Tibial nerve (tissue), 4 donors: Measurements from ENCODE around the gene PI4K2B.

Experiments
- EP300 ChIP-seq, 2 donors: sonication (generic); formaldehyde crosslinking; IDR thresholded peaks; one replicate each; pipeline ENCODE4 v1.6.1; 2017; ENCODE audit warnings: antibody characterized with exemption in 2 of 2, mild to moderate bottlenecking in 1 of 2
- POLR2A ChIP-seq, 2 donors: fragments of 450-650 bp; IDR thresholded peaks; one replicate each; pipeline ENCODE4 v1.6.1; 2017; ENCODE audit warnings: antibody characterized with exemption in 2 of 2, mild to moderate bottlenecking in 2 of 2, moderate library complexity in 2 of 2
- TF ChIP-seq, protein P1 (sequence below), 5 experiments: fragments of 200-600 bp in 3 of 5; fragments of 450-650 bp in 2 of 5; sonication (generic) in 3 of 5; IDR thresholded peaks; one replicate each; pipeline ENCODE4 v1.5.1; 2016 to 2019; ENCODE audit warnings: antibody characterized with exemption in 5 of 5, mild to moderate bottlenecking in 3 of 5, moderate library complexity in 2 of 5

DNA sequence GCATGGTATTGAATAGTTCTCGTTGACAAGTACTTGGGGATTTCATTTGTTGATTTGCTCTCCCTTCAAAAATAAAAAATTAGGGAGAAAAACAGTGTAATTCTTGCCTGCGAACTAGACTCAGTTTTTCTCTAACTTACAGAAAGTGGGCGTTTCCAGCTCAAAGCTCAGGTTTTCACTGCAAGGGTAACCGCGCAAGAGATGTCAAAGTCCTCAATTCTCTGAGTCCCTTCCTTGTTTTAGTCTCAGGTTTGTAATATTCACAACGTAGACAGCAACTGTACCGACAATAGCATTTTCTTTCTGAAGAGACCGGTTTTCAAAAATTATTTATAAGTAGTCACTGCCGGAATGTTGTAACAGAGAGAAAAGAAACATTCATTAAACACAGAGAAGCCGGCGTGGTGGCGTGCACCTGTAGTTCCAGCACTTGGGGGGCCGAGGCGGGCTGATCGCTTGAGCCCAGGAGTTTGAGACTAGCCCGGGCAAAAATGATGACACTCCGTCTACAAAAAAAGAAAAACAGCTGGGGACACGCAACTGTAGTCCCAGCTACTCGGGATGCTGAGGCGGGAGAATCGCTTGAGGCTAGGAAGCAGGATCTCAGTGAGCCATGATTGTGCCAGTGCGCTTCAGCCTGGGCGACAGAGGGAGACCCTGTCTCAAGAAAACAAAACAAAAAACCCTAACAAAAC, 79.5 kb downstream of the PI4K2B start:
- TF ChIP-seq, protein P1, sequence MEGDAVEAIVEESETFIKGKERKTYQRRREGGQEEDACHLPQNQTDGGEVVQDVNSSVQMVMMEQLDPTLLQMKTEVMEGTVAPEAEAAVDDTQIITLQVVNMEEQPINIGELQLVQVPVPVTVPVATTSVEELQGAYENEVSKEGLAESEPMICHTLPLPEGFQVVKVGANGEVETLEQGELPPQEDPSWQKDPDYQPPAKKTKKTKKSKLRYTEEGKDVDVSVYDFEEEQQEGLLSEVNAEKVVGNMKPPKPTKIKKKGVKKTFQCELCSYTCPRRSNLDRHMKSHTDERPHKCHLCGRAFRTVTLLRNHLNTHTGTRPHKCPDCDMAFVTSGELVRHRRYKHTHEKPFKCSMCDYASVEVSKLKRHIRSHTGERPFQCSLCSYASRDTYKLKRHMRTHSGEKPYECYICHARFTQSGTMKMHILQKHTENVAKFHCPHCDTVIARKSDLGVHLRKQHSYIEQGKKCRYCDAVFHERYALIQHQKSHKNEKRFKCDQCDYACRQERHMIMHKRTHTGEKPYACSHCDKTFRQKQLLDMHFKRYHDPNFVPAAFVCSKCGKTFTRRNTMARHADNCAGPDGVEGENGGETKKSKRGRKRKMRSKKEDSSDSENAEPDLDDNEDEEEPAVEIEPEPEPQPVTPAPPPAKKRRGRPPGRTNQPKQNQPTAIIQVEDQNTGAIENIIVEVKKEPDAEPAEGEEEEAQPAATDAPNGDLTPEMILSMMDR (IDR thresholded peaks at IDR 0.05): no peak
- TF ChIP-seq POLR2A (IDR thresholded peaks at IDR 0.05): no peak
- no peak for TF ChIP-seq EP300 (IDR thresholded peaks at IDR 0.05)
